Endometrial microvascular endothelial cells (primary cell): ENCODE data around the gene CFAP157. TPM values are rescaled to one million over a fixed set of nuclear protein-coding genes. Genes with fewer than 3 reads are reported as not detected.

ENCODE experiments used
- in situ Hi-C: cut with HindIII; loops from 2 replicates; pipeline ENCODE4 v1.10.0; 2017; ENCODE audit warnings: low sequenced_read_pairs, low pct_unique_long_range_greater_than_20kb; ENCODE audit errors: inconsistent ontology term
- total RNA-seq: library from RNA; depleted of rRNA; stranded (reverse); fragments of >200 nt; gene quantifications from one replicate; pipeline ENCODE4 v1.2.3, GENCODE V29; 2015; ENCODE audit errors: inconsistent ontology term

CFAP157 gene
- total RNA-seq, 1 donor from 2014 or later = not detected

GRCh38 chr9:127753148-127753547 is 46.4 kb downstream of the CFAP157 start:
- in situ Hi-C loops = loop anchor here (25.0 kb wide), 2 partner anchors 109 to 184 kb away; partner anchors contain the start of genes DPM2, ENG and PIP5KL1

GRCh38 chr9:127753622-127754021 is 46.8 kb downstream of the CFAP157 start:
- in situ Hi-C loops = loop anchor here (25.0 kb wide), 2 partner anchors 109 to 184 kb away; partner anchors contain the start of genes DPM2, ENG and PIP5KL1

- in situ Hi-C loops = loop anchor here (25.0 kb wide), 2 partner anchors 108 to 183 kb away; partner anchors contain the start of genes DPM2, ENG and PIP5KL1
These were observed 47.6 kb downstream of the CFAP157 start for GRCh38 chr9:127754099-127755060.

GRCh38 chr9:127755061-127756060 is 48.6 kb downstream of the CFAP157 start:
- in situ Hi-C loops = loop anchor here (25.0 kb wide), 2 partner anchors 107 to 182 kb away; partner anchors contain the start of genes DPM2, ENG and PIP5KL1

GRCh38 chr9:127756233-127756632 is 49.4 kb downstream of the CFAP157 start:
- in situ Hi-C loops = loop anchor here (25.0 kb wide), 2 partner anchors 106 to 181 kb away; partner anchors contain the start of genes DPM2, ENG and PIP5KL1

GRCh38 chr9:127756776-127757175 is 50.0 kb downstream of the CFAP157 start:
- in situ Hi-C loops = loop anchor here (25.0 kb wide), 2 partner anchors 106 to 181 kb away; partner anchors contain the start of genes DPM2, ENG and PIP5KL1

GRCh38 chr9:127758843-127759242 is 52.1 kb downstream of the CFAP157 start:
- in situ Hi-C loops = loop anchor here (25.0 kb wide), 2 partner anchors 103 to 178 kb away; partner anchors contain the start of genes DPM2, ENG and PIP5KL1

- in situ Hi-C loops = loop anchor here (25.0 kb wide), 2 partner anchors 101 to 176 kb away; partner anchors contain the start of genes DPM2, ENG and PIP5KL1
These were observed 54.3 kb downstream of the CFAP157 start for GRCh38 chr9:127761061-127761460.

GRCh38 chr9:127761491-127761956 is 54.7 kb downstream of the CFAP157 start:
- in situ Hi-C loops = loop anchor here (25.0 kb wide), 2 partner anchors 101 to 176 kb away; partner anchors contain the start of genes DPM2, ENG and PIP5KL1

GRCh38 chr9:127762111-127762676 is 55.4 kb downstream of the CFAP157 start:
- in situ Hi-C loops = loop anchor here (25.0 kb wide), 2 partner anchors 100 to 175 kb away; partner anchors contain the start of genes DPM2, ENG and PIP5KL1

GRCh38 chr9:127763918-127764384 is 57.2 kb downstream of the CFAP157 start:
- in situ Hi-C loops = loop anchor here (25.0 kb wide), 2 partner anchors 98 to 173 kb away; partner anchors contain the start of genes DPM2, ENG and PIP5KL1

GRCh38 chr9:127765418-127765817 is 58.6 kb downstream of the CFAP157 start:
- in situ Hi-C loops = loop anchor here (25.0 kb wide), 2 partner anchors 97 to 172 kb away; partner anchors contain the start of genes DPM2, ENG and PIP5KL1

Other genes with a start within 250 kb of the CFAP157 start
- 15.6 TPM for gene STXBP1, start 94.7 kb upstream of the CFAP157 start, total RNA-seq
- 59.7 TPM for gene PTRH1, start 8.7 kb downstream of the CFAP157 start, total RNA-seq
- gene TTC16, start 9.1 kb downstream of the CFAP157 start, total RNA-seq = not detected
- 26.4 TPM for gene TOR2A, start 28.3 kb downstream of the CFAP157 start, total RNA-seq
- 70.3 TPM for gene SH2D3C, start 71.7 kb downstream of the CFAP157 start, total RNA-seq
- gene CDK9, start 79.0 kb downstream of the CFAP157 start, total RNA-seq = 118 TPM
- 52.2 TPM for gene FPGS, start 95.9 kb downstream of the CFAP157 start, total RNA-seq
- 436 TPM for gene ENG, start 147.7 kb downstream of the CFAP157 start, total RNA-seq
- gene AK1, start 170.7 kb downstream of the CFAP157 start, total RNA-seq = 110 TPM
- 50.3 TPM for gene ST6GALNAC6, start 192.6 kb downstream of the CFAP157 start, total RNA-seq
- 107 TPM for gene ST6GALNAC4, start 210.1 kb downstream of the CFAP157 start, total RNA-seq
- gene PIP5KL1, start 223.8 kb downstream of the CFAP157 start, total RNA-seq = not detected
- gene DPM2, start 230.9 kb downstream of the CFAP157 start, total RNA-seq = 13.8 TPM